OCI-LY1 (cell line): ENCODE data around the gene MAX.

ENCODE experiments used
- H2AFZ ChIP-seq: fragments of 200-600 bp; sonication (generic), shearing (Covaris generic); 2 replicates; pipeline ENCODE4 v1.6.0; 2014; ENCODE audit warnings: antibody characterized with exemption, mild to moderate bottlenecking, low read length
- H3F3A ChIP-seq: fragments of 200-600 bp; sonication (generic), shearing (Covaris generic); 2 replicates; pipeline ENCODE4 v1.6.0; 2014; ENCODE audit warnings: mild to moderate bottlenecking, antibody characterized with exemption, low read length, moderate library complexity; ENCODE audit not compliant: insufficient read depth
- H3K27ac ChIP-seq: fragments of 200-600 bp; sonication (generic); 2 replicates; pipeline ENCODE4 v1.5.1; 2014; ENCODE audit warnings: low read length, mixed run types, mild to moderate bottlenecking, low read depth; ENCODE audit not compliant: poor library complexity, severe bottlenecking
- H3K27me3 ChIP-seq: fragments of 200-600 bp; sonication (generic); 2 replicates; pipeline ENCODE4 v1.6.0; 2014; ENCODE audit warnings: antibody characterized with exemption, mild to moderate bottlenecking, low read length, moderate library complexity; ENCODE audit not compliant: insufficient read depth
- H3K36me3 ChIP-seq: fragments of 200-600 bp; sonication (generic); 2 replicates; pipeline ENCODE4 v1.6.1; 2014; ENCODE audit warnings: mild to moderate bottlenecking, antibody characterized with exemption, low read length, moderate library complexity, mixed read lengths; ENCODE audit not compliant: insufficient read depth
- H3K4me1 ChIP-seq: fragments of 200-600 bp; sonication (generic); 2 replicates; pipeline ENCODE4 v1.5.1; 2014; ENCODE audit warnings: mild to moderate bottlenecking, low read length, moderate library complexity; ENCODE audit not compliant: insufficient read depth, severe bottlenecking
- H3K4me2 ChIP-seq: fragments of 200-600 bp; sonication (generic), shearing (Covaris generic); 2 replicates; pipeline ENCODE4 v1.6.1; 2014; ENCODE audit warnings: low read length
- H3K4me3 ChIP-seq: fragments of 200-600 bp; sonication (generic); 2 replicates; pipeline ENCODE4 v1.5.1; 2014; ENCODE audit warnings: low read length, low read depth, mild to moderate bottlenecking, mixed read lengths; ENCODE audit not compliant: poor library complexity, severe bottlenecking
- H3K79me2 ChIP-seq: fragments of 200-600 bp; shearing (Covaris generic); 2 replicates; pipeline ENCODE4 v1.6.1; 2016; ENCODE audit warnings: mixed run types, low read length, mixed read lengths; ENCODE audit not compliant: insufficient read depth
- H3K9ac ChIP-seq: fragments of 200-600 bp; sonication (generic), shearing (Covaris generic); 2 replicates; pipeline ENCODE4 v1.6.1; 2014; ENCODE audit warnings: mild to moderate bottlenecking, low read length, mixed read lengths
- H3K9me2 ChIP-seq: fragments of 200-600 bp; sonication (generic), shearing (Covaris generic); 2 replicates; pipeline ENCODE4 v1.6.1; 2014; ENCODE audit warnings: low read depth, mild to moderate bottlenecking, low read length, mixed read lengths
- H3K9me3 ChIP-seq: fragments of 200-600 bp; shearing (Covaris generic); 2 replicates; pipeline ENCODE4 v1.6.1; 2014; ENCODE audit warnings: low read length, mixed read lengths
- H4K20me1 ChIP-seq: fragments of 200-600 bp; sonication (generic), shearing (Covaris generic); 2 replicates; pipeline ENCODE4 v1.6.0; 2016; ENCODE audit warnings: mild to moderate bottlenecking, low read length; ENCODE audit not compliant: insufficient read depth
- CTCF ChIP-seq: fragments of 200-600 bp; sonication (generic), shearing (Covaris generic); IDR thresholded peaks from 2 replicates; pipeline ENCODE4 v1.5.1; 2017; ENCODE audit warnings: mild to moderate bottlenecking, antibody characterized with exemption, low read length, moderate library complexity, mixed read lengths
- EZH2 ChIP-seq: fragments of 200-600 bp; sonication (generic), shearing (Covaris generic); IDR thresholded peaks from 2 replicates; pipeline ENCODE4 v1.8.0; 2017; ENCODE audit warnings: borderline replicate concordance, mixed run types, mild to moderate bottlenecking, antibody characterized with exemption, low read length, moderate library complexity, mixed read lengths

Gene MAX

GRCh38 chr14:65102441-65103149 is at the start of gene MAX:
TSS of gene MAX (minus strand) at chr14:65102517. CDS start at chr14:65102339, 178 bp downstream.
- H2AFZ ChIP-seq = no peak within 1 kb of the TSS
- H3K27me3 ChIP-seq = no peaks in the 10 kb centered on the region
- peaks cover 39% of the 10 kb centered on the region for H3K4me1 ChIP-seq
- peak within 1 kb of the TSS; percentile 97 for H3K9ac ChIP-seq
- H3K9me2 ChIP-seq = no peaks in the 10 kb centered on the region
- H3K9me3 ChIP-seq = no peaks in the 10 kb centered on the region
- H3K79me2 ChIP-seq = peaks cover 36% of the 10 kb centered on the region
- H3K4me2 ChIP-seq = peak within 1 kb of the TSS; percentile 92
- peaks cover 16% of the 10 kb centered on the region; the same call in 1 of the 2 replicates for H3K36me3 ChIP-seq
- no peaks in the 10 kb centered on the region for H4K20me1 ChIP-seq
- H3K27ac ChIP-seq = peak within 1 kb of the TSS; percentile 46
- H3F3A ChIP-seq = no peaks in the 10 kb centered on the region
- peak within 1 kb of the TSS; percentile 99 for H3K4me3 ChIP-seq
- TF ChIP-seq EZH2 = no peak
- TF ChIP-seq CTCF = no peak

GRCh38 chr14:65151609-65151956 is 49.3 kb upstream of the MAX start:
- Histone ChIP-seq H3K4me3 (no peak overlapping the region), H2AFZ (no peak overlapping the region), H3K9me2 (no peaks in the 10 kb centered on the region), H3K27me3 (no peaks in the 10 kb centered on the region), H3K79me2 (no peaks in the 10 kb centered on the region), H3F3A (no peaks in the 10 kb centered on the region), H3K4me1 (peaks cover 9% of the 10 kb centered on the region), H3K27ac (no peak overlapping the region), H3K4me2 (no peak overlapping the region), H3K9me3 (no peaks in the 10 kb centered on the region), H3K9ac (no peak overlapping the region), H3K36me3 (no peaks in the 10 kb centered on the region), H4K20me1 (no peaks in the 10 kb centered on the region)
- TF ChIP-seq CTCF (no peak), EZH2 (no peak)

GRCh38 chr14:65150898-65151608 is 48.7 kb upstream of the MAX start:
- Histone ChIP-seq H3K79me2 (no peaks in the 10 kb centered on the region), H3K9ac (no peak overlapping the region), H3K27me3 (no peaks in the 10 kb centered on the region), H4K20me1 (no peaks in the 10 kb centered on the region), H3K9me2 (no peaks in the 10 kb centered on the region), H3K4me2 (no peak overlapping the region), H3K4me1 (peaks cover 4% of the 10 kb centered on the region), H3F3A (no peaks in the 10 kb centered on the region), H3K36me3 (no peaks in the 10 kb centered on the region), H3K27ac (no peak overlapping the region), H3K9me3 (no peaks in the 10 kb centered on the region), H2AFZ (no peak overlapping the region), H3K4me3 (no peak overlapping the region)
- TF ChIP-seq EZH2 = no peak
- no peak for TF ChIP-seq CTCF
